BE2C (cell line): ENCODE results near the gene TMEM132D.

Experiments
- DNase-seq: peaks from one replicate; pipeline ENCODE4 v3.0.0-alpha.2; 2020
- H3K27me3 ChIP-seq: fragments of 250-450 bp; sonication (Bioruptor Pico); 2 replicates; pipeline ENCODE4 v1.5.1; 2020; ENCODE audit warnings: mild to moderate bottlenecking
- H3K36me3 ChIP-seq: fragments of 250-450 bp; sonication (Bioruptor Pico); 2 replicates; pipeline ENCODE4 v1.5.1; 2020; ENCODE audit warnings: mild to moderate bottlenecking
- H3K4me1 ChIP-seq: fragments of 250-450 bp; sonication (Bioruptor Pico); 2 replicates; pipeline ENCODE4 v1.5.1; 2020
- H3K4me3 ChIP-seq: 2 replicates; pipeline ENCODE4 v1.5.1; 2011; ENCODE audit warnings: low read depth, low read length
- H3K9me3 ChIP-seq: fragments of 250-450 bp; sonication (Bioruptor Pico); 2 replicates; pipeline ENCODE4 v1.5.1; 2020
- TF ChIP-seq, protein P1 (sequence below): IDR thresholded peaks from 2 replicates; pipeline ENCODE4 v1.5.1; 2012; ENCODE audit warnings: mild to moderate bottlenecking, low read depth, low read length

Gene TMEM132D

DNA sequence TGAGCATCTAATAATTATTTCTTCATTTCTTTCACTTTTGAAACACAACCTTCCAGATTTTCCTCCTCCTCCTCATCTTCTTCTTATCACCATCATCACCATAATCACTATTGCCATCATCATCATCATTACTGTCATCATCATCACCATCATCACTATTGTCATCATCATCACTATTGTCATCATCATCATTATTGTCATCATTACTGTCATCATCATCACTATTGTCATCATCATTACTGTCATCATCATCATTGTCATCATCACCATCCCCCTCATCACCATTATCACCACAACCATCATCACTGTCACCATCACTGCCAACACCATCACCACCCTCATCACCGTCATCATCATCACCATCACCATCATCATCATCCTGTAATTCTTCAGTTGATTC is 400.0 kb downstream of the TMEM132D start:
- Histone ChIP-seq H3K36me3 (no peaks in the 10 kb centered on the region), H3K4me3 (no peak overlapping the region), H3K27me3 (no peaks in the 10 kb centered on the region), H3K4me1 (no peaks in the 10 kb centered on the region), H3K9me3 (no peaks in the 10 kb centered on the region)
- DNase-seq, result no peak
- TF ChIP-seq, protein P1, sequence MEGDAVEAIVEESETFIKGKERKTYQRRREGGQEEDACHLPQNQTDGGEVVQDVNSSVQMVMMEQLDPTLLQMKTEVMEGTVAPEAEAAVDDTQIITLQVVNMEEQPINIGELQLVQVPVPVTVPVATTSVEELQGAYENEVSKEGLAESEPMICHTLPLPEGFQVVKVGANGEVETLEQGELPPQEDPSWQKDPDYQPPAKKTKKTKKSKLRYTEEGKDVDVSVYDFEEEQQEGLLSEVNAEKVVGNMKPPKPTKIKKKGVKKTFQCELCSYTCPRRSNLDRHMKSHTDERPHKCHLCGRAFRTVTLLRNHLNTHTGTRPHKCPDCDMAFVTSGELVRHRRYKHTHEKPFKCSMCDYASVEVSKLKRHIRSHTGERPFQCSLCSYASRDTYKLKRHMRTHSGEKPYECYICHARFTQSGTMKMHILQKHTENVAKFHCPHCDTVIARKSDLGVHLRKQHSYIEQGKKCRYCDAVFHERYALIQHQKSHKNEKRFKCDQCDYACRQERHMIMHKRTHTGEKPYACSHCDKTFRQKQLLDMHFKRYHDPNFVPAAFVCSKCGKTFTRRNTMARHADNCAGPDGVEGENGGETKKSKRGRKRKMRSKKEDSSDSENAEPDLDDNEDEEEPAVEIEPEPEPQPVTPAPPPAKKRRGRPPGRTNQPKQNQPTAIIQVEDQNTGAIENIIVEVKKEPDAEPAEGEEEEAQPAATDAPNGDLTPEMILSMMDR, result no peak

DNA sequence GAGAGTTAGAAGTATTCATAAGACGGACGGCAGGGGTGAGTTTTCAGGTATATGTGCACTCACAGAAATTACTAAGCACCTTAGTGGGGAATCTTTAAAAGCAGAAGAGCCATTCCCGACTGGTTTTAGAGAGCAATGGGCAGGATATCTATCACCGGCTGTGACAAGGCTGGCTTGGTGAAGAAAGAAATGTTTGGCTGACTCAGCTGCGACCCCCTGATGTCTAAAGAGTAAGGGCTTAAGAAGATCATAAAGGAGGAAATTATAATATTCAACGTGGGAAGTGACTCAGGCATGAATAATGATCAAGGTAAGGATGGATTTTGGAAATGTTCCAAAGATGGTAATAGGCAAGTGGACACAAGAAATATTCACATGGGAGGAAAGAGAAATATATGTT is 407.6 kb downstream of the TMEM132D start:
- Histone ChIP-seq H3K9me3 (no peaks in the 10 kb centered on the region; the same call in 1 of the 2 replicates), H3K4me1 (no peaks in the 10 kb centered on the region), H3K27me3 (no peaks in the 10 kb centered on the region), H3K36me3 (no peaks in the 10 kb centered on the region), H3K4me3 (no peak overlapping the region)
- no peak for DNase-seq
- TF ChIP-seq, protein P1, result no peak

DNA sequence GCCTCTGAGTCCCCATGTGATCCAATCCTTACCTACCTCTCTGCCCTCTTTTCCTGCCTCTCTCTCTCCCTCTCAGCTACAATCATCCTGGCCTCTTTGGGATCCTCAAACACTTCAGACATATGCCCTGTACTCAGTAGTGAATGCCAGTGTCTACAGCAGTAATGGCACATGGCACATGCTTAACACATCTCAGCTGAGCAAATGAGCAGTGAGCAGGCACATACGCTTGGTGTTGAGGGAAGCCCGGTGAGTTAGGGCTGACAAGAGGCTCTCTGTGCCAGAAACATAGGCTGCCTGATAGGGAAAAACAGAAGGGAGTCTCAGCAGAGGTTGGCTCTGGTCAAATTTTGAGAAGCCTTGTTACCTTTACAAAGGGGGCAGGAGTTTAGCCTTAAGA is 409.1 kb downstream of the TMEM132D start:
- Histone ChIP-seq H3K4me3 (no peak overlapping the region), H3K27me3 (no peaks in the 10 kb centered on the region), H3K4me1 (no peaks in the 10 kb centered on the region), H3K9me3 (no peaks in the 10 kb centered on the region; the same call in 1 of the 2 replicates), H3K36me3 (no peaks in the 10 kb centered on the region)
- DNase-seq, result no peak
- TF ChIP-seq, protein P1, result no peak

DNA sequence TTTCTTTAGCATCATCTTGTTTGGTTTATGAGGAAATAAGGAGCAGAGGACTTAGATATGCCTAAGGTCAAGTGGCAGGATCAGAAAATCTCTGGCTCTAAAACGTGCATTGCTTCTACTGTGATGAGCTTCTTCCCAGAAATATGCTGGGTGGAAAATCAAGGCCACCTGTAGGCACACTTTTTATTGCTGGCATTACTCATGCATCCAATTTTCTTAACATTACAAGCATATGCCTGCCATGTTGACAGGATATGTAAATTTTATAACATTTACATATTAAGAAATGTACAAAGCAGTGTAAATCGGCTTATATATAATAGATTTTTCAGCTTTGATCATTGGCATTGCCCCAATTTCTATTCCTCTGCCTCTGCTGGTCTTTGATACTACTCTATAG is 409.6 kb downstream of the TMEM132D start:
- Histone ChIP-seq H3K36me3 (no peaks in the 10 kb centered on the region), H3K27me3 (no peaks in the 10 kb centered on the region), H3K4me3 (no peak overlapping the region), H3K4me1 (no peaks in the 10 kb centered on the region), H3K9me3 (no peaks in the 10 kb centered on the region; the same call in 1 of the 2 replicates)
- no peak for DNase-seq
- TF ChIP-seq, protein P1, result no peak

DNA sequence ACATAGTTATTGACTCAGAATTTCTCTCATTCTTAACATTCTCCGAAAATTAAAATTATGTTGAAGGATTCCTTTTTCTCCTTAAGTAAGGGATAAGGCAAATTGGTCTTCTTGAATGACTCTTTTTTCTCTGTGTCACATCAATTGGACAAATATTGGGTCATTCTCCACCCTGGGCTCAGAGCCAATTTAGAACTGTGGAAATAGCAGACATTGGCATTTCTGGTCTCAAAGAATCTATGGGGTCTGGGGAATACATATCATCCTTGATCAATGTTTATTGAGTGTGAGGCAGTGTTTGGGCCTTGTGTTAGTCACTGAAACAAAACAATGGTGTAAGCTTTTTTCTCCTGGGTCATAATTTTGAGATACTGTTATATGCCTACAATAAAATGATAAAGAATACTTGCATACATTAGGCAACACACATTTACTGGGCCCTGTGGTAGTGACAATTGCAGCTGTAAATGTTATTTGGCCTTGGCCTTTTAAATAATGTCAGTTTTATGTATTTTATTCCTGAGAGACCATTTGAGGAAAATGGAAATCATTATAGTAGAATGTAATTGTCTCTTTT is 414.6 kb downstream of the TMEM132D start:
- no peaks in the 10 kb centered on the region for H3K27me3 ChIP-seq
- H3K9me3 ChIP-seq, result no peaks in the 10 kb centered on the region; the same call in 1 of the 2 replicates
- no peaks in the 10 kb centered on the region for H3K4me1 ChIP-seq
- no peak overlapping the region for H3K4me3 ChIP-seq
- H3K36me3 ChIP-seq, result no peaks in the 10 kb centered on the region
- no peak for DNase-seq
- TF ChIP-seq, protein P1, result no peak

DNA sequence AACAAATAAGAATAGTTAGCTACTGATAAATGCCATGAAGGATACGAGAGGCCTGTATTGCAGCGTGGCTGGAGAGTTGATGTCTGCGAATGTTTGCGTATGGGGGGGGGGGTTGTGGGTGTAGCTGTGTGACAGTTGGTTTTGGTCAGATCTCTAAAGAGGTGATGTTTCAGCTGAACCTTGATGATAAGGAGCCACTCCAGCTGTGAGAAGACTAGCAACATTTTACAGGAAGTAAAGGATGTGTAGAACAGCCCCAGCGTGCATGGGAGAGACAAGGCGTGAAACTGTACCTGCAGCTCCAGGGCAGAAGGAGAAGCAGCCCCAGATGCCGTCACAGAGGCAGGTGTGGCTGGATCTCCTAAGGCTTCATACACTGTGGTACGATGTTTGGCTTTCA is 416.9 kb downstream of the TMEM132D start:
- no peak for DNase-seq
- Histone ChIP-seq H3K9me3 (no peaks in the 10 kb centered on the region), H3K4me1 (no peaks in the 10 kb centered on the region), H3K27me3 (no peaks in the 10 kb centered on the region), H3K4me3 (no peak overlapping the region), H3K36me3 (no peaks in the 10 kb centered on the region)
- TF ChIP-seq, protein P1, result no peak
